ENCODE data around the gene RSPH4A. TPM values are rescaled to one million over a fixed set of nuclear protein-coding genes. Genes with fewer than 3 reads are reported as not detected.
A peak's percentile ranks its signal among the peaks of the same experiment; 100 is the strongest.

RSPH4A gene
- total and polyA plus RNA-seq, 9 of the 15 experiments (the other 6 are each of a cell fraction or from before 2014, with no cell fraction given): 0.04 to 0.30 (median 0.11) TPM

- TF ChIP-seq KLF13 (tag; IDR thresholded peaks at IDR 0.05; ENCODE audit: borderline replicate concordance, low read depth) (peak; percentile 93), PHB (CRISPR knock-in tag; IDR thresholded peaks at IDR 0.05) (no peak), ADNP (tag; IDR thresholded peaks at IDR 0.05) (no peak), IRF2 (CRISPR knock-in tag; IDR thresholded peaks at IDR 0.05) (no peak), ID3 (CRISPR knock-in tag; IDR thresholded peaks at IDR 0.05) (no peak), ID3 (tag; IDR thresholded peaks at IDR 0.05) (no peak), ZNF436 (CRISPR knock-in tag; IDR thresholded peaks at IDR 0.05) (no peak), NELFE (IDR thresholded peaks at IDR 0.05; ENCODE audit: insufficient read depth, insufficient read length) (no peak), ZNF668 (CRISPR knock-in tag; IDR thresholded peaks at IDR 0.05) (no peak), CREB3L1 (IDR thresholded peaks at IDR 0.05; ENCODE audit: borderline replicate concordance, low read depth) (peak; percentile 54; the same call in 1 of the 2 replicates), SMAD3 (CRISPR knock-in tag; conservative IDR thresholded peaks at IDR 0.05) (no peak), JUND (IDR thresholded peaks at IDR 0.05; ENCODE audit: borderline replicate concordance, low read depth, low read length) (0 out of 2 replicates have a peak, but pooled peaks have one; percentile 2), JUND (tag; IDR thresholded peaks at IDR 0.05; ENCODE audit: borderline replicate concordance, low read depth, low read length) (no peak), ZNF212 (CRISPR knock-in tag; IDR thresholded peaks at IDR 0.05) (no peak), MGA (IDR thresholded peaks at IDR 0.05) (no peak)
Measured at GRCh38 chr6:116680880-116681672, 64.8 kb downstream of the RSPH4A start, which contains the start of gene KPNA5 (continued).

Measured in K562 (cell line).